Stimulated activated CD4-positive, alpha-beta T cell treated with anti-CD3 and anti-CD28 coated beads, Interleukin-1b, Interleukin-23, amount 100 ng/mL, for 24 hours (primary cell): ENCODE data around the gene ZBTB16.
"Not testable (repeated sequence)": the region's sequence is repeated elsewhere in the genome, so short reads cannot be mapped to it uniquely, and the experiment has no call there.

Experiments used
- DNase-seq, 4 experiments: peaks; one replicate each; pipeline ENCODE4 v3.0.0-alpha.2; 2020; ENCODE audit warnings: low read depth in 4 of 4, low spot score in 1 of 4

Gene ZBTB16

GRCh38 chr11:114040706-114041211, 18.8 kb upstream of the ZBTB16 start:
- DNase-seq, result no peak

- no peak for DNase-seq
Measured at GRCh38 chr11:114042234-114042633, 17.3 kb upstream of the ZBTB16 start.

- DNase-seq, result no peak
Measured at GRCh38 chr11:114044042-114044871, 15.3 kb upstream of the ZBTB16 start.

- no peak for DNase-seq
Measured at GRCh38 chr11:114047327-114047726, 12.2 kb upstream of the ZBTB16 start.

GRCh38 chr11:114049050-114049449, 10.5 kb upstream of the ZBTB16 start:
- DNase-seq, result no peak

GRCh38 chr11:114049766-114050165, 9.7 kb upstream of the ZBTB16 start:
- DNase-seq, result not testable (repeated sequence)

- no peak for DNase-seq
Measured at GRCh38 chr11:114050258-114050927, 9.1 kb upstream of the ZBTB16 start.

GRCh38 chr11:114051558-114051957, 8.0 kb upstream of the ZBTB16 start:
- DNase-seq, result no peak

GRCh38 chr11:114052160-114052559, 7.4 kb upstream of the ZBTB16 start:
- DNase-seq, result no peak

- no peak for DNase-seq
Measured at GRCh38 chr11:114053406-114053805, 6.1 kb upstream of the ZBTB16 start.

GRCh38 chr11:114054806-114055205, 4.7 kb upstream of the ZBTB16 start:
- DNase-seq, result no peak

GRCh38 chr11:114056409-114056808, 3.1 kb upstream of the ZBTB16 start:
- no peak for DNase-seq

GRCh38 chr11:114057147-114057546, 2.4 kb upstream of the ZBTB16 start:
- DNase-seq, result no peak

GRCh38 chr11:114057605-114058004, 1.9 kb upstream of the ZBTB16 start:
- DNase-seq, result no peak

GRCh38 chr11:114058026-114058706, 1.3 kb upstream of the ZBTB16 start:
- DNase-seq, result no peak

- no peak for DNase-seq
Measured at GRCh38 chr11:114058871-114059277, 637 bp upstream of the ZBTB16 start.

- no peak for DNase-seq
Measured at GRCh38 chr11:114059984-114060391, 477 bp downstream of the ZBTB16 start.

GRCh38 chr11:114060392-114061047, 1.0 kb downstream of the ZBTB16 start:
- no peak for DNase-seq

GRCh38 chr11:114061048-114061680, 1.7 kb downstream of the ZBTB16 start:
- DNase-seq, result no peak

GRCh38 chr11:114061681-114062049, 2.2 kb downstream of the ZBTB16 start:
- no peak for DNase-seq

GRCh38 chr11:114062272-114062671, 2.8 kb downstream of the ZBTB16 start:
- DNase-seq, result no peak
